GM12801 (cell line): ENCODE data around the gene LCNL1.

ENCODE experiments used
- TF ChIP-seq, protein P1 (sequence below): IDR thresholded peaks from one replicate; pipeline ENCODE4 v1.5.1; 2011; ENCODE audit warnings: control low read depth; ENCODE audit not compliant: insufficient read length; ENCODE audit errors: extremely low read depth

Gene LCNL1

DNA sequence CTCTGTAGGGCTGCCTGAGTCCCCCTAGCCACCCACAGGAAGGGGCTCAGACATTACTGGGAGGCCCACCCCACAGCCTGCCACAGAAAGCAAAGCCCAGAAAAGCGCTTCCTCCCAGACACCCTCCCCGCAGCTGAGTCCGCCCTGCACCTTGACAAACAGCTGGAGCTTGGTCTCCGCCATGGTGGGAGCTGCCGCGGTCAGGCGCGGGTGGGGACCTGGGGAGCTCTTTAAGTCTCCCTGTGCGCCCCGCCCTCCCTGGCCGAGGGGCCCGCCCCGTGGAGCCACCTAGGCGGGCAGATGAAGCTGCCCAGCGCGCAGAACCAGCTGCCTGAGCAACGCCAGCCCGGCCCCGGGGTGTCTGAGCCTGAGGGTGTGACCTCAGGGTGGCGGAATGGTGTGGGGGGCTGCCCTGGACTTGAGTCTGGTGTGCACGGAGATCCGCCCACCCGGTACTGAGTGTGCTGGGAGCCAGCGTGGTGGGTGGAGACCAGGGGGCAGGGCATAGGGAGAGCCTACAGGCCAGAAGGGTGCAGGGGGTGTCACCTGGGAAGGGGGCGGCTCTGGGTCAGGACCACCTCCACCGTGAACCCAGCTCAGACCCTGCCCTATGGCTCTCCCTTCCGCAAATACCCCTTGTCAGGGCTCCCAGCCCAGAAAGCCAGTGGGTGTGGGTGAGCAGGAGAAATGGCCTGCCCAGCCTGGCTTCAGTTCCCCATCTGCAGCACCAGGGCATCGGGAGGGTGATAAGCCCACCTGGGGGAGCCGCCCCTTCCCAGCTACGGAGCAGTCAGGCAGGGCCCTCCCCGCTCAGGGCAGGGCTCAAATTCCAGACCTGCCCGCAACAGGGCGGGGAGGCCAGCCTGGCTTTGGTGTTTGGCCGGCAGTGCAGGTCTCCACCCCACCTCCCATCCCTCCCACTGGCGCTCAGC lies 13.8 kb downstream of the LCNL1 start, which contains the start of gene CLIC3:
TSS of gene CLIC3 (minus strand) at position 208 of the 932 bp plus-strand sequence. CDS start at position 183, 25 bp downstream.
- TF ChIP-seq, protein P1, sequence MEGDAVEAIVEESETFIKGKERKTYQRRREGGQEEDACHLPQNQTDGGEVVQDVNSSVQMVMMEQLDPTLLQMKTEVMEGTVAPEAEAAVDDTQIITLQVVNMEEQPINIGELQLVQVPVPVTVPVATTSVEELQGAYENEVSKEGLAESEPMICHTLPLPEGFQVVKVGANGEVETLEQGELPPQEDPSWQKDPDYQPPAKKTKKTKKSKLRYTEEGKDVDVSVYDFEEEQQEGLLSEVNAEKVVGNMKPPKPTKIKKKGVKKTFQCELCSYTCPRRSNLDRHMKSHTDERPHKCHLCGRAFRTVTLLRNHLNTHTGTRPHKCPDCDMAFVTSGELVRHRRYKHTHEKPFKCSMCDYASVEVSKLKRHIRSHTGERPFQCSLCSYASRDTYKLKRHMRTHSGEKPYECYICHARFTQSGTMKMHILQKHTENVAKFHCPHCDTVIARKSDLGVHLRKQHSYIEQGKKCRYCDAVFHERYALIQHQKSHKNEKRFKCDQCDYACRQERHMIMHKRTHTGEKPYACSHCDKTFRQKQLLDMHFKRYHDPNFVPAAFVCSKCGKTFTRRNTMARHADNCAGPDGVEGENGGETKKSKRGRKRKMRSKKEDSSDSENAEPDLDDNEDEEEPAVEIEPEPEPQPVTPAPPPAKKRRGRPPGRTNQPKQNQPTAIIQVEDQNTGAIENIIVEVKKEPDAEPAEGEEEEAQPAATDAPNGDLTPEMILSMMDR = no peak

DNA sequence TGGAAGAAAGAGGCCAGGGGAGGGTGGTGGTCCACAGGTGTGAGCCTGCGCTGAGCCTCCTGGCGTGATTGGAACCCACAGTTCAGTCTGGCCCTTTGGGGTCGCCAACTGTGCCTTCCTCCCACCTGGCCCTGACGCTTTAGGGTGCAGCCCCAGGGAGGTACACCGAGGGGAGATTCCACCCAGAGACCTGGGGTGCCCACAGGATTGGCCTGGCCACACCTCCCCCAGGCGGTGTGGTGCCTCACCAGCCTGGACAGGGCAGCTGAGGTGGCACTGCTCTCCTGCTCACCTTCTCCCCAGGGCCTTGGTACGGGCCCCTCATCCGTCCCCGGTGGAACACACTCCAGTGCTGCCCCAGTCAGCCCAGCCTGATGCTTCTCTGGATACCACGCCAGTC lies 14.6 kb downstream of the LCNL1 start:
- TF ChIP-seq, protein P1 = no peak

DNA sequence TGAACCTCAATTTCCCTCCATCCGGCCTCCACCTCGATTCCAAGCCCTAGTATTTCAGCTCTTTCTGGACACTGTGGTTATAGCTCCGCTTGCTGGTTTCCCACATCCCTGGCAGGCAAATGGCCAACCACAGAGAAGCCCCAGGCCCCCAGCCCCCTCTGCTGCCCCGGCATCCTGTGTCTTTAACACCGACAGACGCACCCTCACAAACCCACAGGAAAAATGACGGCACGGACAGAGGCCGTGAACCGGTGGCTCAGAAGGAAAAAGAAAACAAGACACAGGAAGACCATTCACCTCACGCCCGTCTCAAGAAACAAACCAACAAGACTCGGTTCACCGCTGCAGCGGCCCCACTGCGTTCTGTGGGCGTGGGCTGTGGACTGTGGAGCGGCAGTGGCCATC lies 15.0 kb downstream of the LCNL1 start:
- TF ChIP-seq, protein P1 = no peak

DNA sequence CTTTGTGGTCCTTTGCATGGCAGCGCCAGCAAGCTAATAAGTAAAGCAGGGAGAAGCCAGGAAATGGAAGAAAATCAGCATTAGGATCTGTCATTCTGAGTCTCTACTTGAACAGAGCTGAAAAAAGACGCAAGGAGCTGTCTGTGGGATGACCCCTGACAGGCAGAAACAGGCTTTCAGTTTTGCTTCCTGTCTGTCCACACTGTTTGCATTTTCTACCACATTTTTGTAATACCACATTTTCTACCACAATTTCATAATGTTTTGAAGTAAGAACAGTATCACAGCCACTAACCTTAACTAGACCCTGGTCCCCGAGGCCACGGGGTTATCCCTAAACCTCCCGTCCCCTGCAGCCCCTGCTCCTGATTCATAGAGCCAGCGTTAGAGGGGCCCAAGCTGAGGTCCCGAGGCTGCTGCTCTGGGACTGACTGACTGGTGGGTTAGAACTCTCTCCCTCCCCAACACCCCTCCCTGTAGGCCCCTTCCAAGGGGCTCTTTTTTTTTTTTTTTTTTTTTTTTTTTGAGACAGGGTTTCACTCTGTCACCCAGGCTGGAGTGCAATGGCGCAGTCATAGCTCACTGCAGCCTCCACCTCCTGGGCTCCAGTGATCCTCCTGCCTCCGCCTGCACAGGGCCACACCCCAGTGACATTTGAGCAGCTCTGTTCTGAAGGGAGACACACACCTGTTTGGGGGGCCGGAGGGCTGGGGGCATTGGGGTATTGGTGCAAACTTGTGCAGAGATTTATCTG lies 17.6 kb downstream of the LCNL1 start:
- TF ChIP-seq, protein P1 = no peak

DNA sequence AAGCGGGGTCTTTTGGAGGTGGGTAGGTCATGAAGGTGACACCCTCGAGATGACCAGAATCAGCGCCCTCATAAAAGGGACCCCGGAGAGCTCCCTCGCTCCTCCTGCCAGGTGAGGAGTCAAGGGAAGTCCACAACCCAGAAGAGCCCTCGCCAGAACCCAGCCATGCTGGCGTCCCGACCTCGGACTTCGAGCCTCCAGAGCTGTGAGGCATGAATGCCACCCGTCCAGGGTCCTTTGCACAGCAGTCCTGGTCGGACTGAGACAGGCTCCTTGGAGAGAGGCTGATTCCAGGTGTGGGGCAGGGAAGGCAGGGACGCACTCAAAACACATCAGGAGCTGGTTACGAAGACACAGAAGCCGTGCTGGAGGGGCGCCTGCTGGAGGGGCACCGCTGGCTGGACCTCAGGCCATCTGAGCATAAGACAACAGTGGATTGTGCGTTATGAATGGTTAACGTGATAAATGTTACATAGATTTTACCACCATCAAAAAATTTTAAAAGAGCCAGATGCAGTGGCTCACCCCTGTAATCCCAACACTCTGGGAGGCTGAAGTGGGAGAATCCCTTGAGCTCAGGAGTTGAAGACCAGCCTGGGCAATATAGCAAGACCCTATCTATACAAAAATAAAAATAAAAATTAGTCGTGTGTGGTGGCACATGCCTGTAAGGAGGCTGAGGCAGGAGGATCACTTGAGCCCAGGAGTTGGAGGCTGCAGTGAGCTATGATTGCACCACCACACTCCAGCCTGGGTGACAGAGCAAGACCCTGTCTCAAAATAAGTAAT lies 19.3 kb downstream of the LCNL1 start:
- TF ChIP-seq, protein P1 = no peak

DNA sequence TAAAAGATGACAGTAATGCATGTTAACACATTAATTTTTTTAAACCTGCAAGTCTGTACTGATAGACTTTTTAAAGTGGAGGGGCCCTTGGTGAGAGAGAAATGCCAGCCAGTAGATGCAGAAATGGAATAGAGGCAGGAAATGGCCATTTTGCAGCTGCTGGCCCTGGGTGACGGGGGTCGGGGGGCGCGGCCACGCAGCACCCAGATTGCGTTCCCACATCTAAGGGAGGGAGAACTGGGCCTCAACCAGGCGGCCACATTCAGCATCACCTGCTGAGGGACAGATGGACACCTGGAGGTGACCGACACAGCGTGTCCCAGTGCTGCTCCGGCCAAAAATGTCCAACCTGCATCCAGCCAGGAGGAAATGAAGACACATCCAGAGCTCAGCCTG lies 19.9 kb downstream of the LCNL1 start:
- TF ChIP-seq, protein P1 = no peak
